LNCaP clone FGC (cell line): Measurements from ENCODE around the gene LMBR1.
A peak's percentile ranks its signal among the peaks of the same experiment; 100 is the strongest.
"Not testable (repeated sequence)": the region's sequence is repeated elsewhere in the genome, so short reads cannot be mapped to it uniquely, and the experiment has no call there.

Experiments
- DNase-seq: peaks from one replicate; pipeline ENCODE4 v3.0.0-alpha.2; 2011; ENCODE audit warnings: low read depth
- H3K4me3 ChIP-seq: 2 replicates; pipeline ENCODE4 v1.5.1; 2011; ENCODE audit warnings: mild to moderate bottlenecking, low read depth, low read length, control low read depth
- CTCF ChIP-seq: IDR thresholded peaks from 2 replicates; pipeline ENCODE4 v1.5.1; 2012; ENCODE audit warnings: mild to moderate bottlenecking; ENCODE audit not compliant: control insufficient read depth, insufficient read depth; ENCODE audit errors: extremely low read depth

The LMBR1 gene

GRCh38 chr7:156656598-156656997 lies 236.4 kb downstream of the LMBR1 start:
- DNase-seq: no peak
- no peak for TF ChIP-seq CTCF
- H3K4me3 ChIP-seq: no peak overlapping the region

GRCh38 chr7:156655983-156656382 lies 237.0 kb downstream of the LMBR1 start:
- TF ChIP-seq CTCF: no peak
- H3K4me3 ChIP-seq: no peak overlapping the region
- no peak for DNase-seq

DNA sequence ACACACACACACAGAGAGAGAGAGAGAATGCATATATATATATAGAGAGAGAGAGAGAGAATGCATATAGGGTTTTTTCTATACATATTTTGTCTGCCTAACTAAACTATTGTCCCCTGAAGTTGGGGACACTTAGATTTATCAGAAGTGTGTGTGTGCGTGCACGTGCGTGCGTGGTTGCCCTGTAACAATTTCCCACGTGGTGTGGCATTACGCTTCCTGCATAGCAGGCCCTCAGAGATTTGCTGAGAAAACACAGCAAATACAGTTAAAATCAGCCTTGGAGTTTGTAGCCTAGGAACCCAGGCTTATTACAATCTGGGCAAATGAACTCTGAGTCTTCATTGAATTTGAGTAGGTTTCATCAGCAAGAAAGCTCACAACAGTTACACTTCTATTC lies 237.7 kb downstream of the LMBR1 start:
- DNase-seq: no peak
- TF ChIP-seq CTCF: no peak
- H3K4me3 ChIP-seq: no peak overlapping the region

- DNase-seq: no peak
- no peak for TF ChIP-seq CTCF
These were observed 238.3 kb downstream of the LMBR1 start for GRCh38 chr7:156654511-156655234.

DNA sequence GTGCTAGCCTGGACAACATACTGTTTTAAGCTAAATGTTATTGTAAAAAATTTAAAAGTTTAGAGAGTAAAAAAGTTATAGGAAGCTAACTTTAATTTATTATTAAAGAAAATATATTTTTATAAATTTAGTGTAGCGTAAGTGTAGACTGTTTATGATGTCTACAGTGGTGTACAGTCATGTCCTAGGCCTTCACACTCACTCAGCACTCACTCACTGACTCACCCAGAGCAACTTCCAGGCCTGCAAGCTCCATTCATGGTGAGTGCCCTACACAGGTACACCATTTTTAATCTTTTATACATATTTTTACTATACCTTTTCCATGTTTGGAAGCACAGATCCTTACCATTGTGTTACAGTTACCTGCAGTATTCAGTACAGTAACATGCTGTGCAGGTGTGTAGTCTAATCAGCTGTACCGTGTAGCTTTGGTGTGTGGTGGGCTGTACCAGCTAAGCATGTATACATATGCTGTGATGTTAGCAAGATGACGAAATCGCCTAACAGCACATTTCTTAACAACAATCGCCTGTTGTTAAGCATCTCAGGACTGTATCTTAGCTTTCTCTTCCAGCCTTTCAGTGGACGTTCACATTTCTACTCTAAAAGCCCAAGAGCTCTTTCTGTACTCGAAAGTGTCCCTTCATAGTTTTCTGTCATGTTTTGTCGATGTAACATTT lies 240.0 kb downstream of the LMBR1 start:
- no peak for DNase-seq
- H3K4me3 ChIP-seq: no peak overlapping the region
- TF ChIP-seq CTCF: no peak

More at GRCh38 chr7:156654511-156655234, 238.3 kb downstream of the LMBR1 start:
- no peak overlapping the region for H3K4me3 ChIP-seq

DNA sequence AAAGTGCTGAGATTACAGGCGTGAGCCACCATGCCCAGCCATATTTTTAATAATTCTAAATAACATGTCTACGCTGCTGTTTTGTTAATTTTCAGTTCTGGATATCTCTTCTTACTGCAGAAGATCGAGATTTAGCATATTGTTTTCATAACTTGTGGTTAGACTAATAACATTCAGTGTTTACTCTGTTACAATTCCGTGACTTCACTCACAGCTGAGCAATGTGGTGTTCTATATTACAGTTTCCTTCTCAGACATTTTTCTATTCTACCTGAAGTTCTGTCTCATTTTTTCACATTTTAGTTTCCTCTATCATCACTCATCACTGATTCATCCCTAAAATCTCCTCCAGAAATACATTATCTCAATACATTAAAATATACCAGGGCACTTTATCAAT lies 241.5 kb downstream of the LMBR1 start:
- no peak for DNase-seq
- H3K4me3 ChIP-seq: no peak overlapping the region
- TF ChIP-seq CTCF: no peak

- peak; percentile 72 for TF ChIP-seq CTCF
- H3K4me3 ChIP-seq: no peak overlapping the region
- no peak for DNase-seq
These were observed 242.9 kb downstream of the LMBR1 start for GRCh38 chr7:156650042-156650441.

DNA sequence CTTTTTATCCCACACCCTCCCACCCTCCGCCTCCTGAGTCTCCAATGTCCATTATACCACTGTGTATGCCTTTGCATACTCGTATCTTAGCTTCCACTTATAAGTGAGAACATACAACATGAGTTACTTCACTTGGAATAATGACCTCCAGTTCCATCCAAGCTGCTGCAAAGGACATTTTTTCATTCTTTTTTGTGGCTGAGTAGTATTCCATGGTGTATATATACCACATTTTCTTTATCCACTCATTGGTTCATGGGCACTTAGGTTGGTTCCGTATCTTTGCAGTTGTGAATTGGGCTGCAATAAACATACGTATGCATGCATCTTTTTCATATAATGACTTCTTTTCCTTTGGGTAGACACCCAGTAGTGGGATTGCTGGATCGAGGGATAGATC lies 245.7 kb downstream of the LMBR1 start:
- DNase-seq, H3K4me3 ChIP-seq: not testable (repeated sequence)
